Panc1 (cell line): ENCODE data around the gene LPIN2. TPM values are rescaled to one million over a fixed set of nuclear protein-coding genes. Genes with fewer than 3 reads are reported as not detected.

Experiments
- ATAC-seq: fragments of 200-7000 bp; cut with Tn5 transposase; 2 replicates; pipeline ENCODE4 v1.9.1; 2020; ENCODE audit warnings: mild to moderate bottlenecking, moderate library complexity
- BruUV-seq: library from RNA; stranded (reverse); fragments of 400-500 nt; replicated peaks from 2 replicates; lab custom pipeline; 2021; lab: Mats Ljungman, UMichigan
- CTCF ChIA-PET: fragments of 300-600 bp; sonication (Branson Sonifier 250); formaldehyde crosslinking; loops from one replicate; lab custom pipeline; 2022; ENCODE audit warnings: antibody characterized with exemption; lab: Charles Lee
- POLR2A ChIA-PET: fragments of 300-600 bp; sonication (Branson Sonifier 250); formaldehyde crosslinking; loops from one replicate; lab custom pipeline; 2022; ENCODE audit warnings: antibody characterized with exemption; lab: Charles Lee
- DNase-seq: peaks from one replicate; pipeline ENCODE4 v3.0.0-alpha.2; 2010; ENCODE audit warnings: low read depth, low spot score
- H3K27ac ChIP-seq: 2 replicates; pipeline ENCODE4 v1.5.1; 2011; ENCODE audit warnings: mild to moderate bottlenecking, low read length, inconsistent platforms
- H3K27me3 ChIP-seq: fragments of 200-500 bp; sonication (Bioruptor generic); 2 replicates; pipeline ENCODE4 v1.6.0; 2014; ENCODE audit warnings: low read length, inconsistent platforms; ENCODE audit not compliant: control insufficient read depth, insufficient read depth
- H3K36me3 ChIP-seq: fragments of 200-500 bp; sonication (Bioruptor generic); 2 replicates; pipeline ENCODE4 v1.5.1; 2014; ENCODE audit warnings: inconsistent platforms, mild to moderate bottlenecking, low read length, moderate library complexity; ENCODE audit not compliant: control insufficient read depth, insufficient read depth
- H3K4me1 ChIP-seq: 2 replicates; pipeline ENCODE4 v1.5.1; 2011; ENCODE audit warnings: inconsistent platforms, mild to moderate bottlenecking, low read length, moderate library complexity; ENCODE audit not compliant: control insufficient read depth, insufficient read depth
- H3K4me3 ChIP-seq, 2 experiments: 2 replicates each; pipeline ENCODE4 v1.5.1; 2011 to 2012; ENCODE audit warnings: low read depth in 2 of 2, low read length in 2 of 2, mild to moderate bottlenecking in 2 of 2, inconsistent platforms in 1 of 2, moderate library complexity in 1 of 2
- H3K9me3 ChIP-seq: fragments of 200-500 bp; sonication (Bioruptor generic); 2 replicates; pipeline ENCODE4 v1.5.1; 2014; ENCODE audit warnings: low read depth, mild to moderate bottlenecking, inconsistent platforms, low read length, moderate library complexity; ENCODE audit not compliant: control insufficient read depth, insufficient read depth
- CTCF ChIP-seq: fragments of 450-650 bp; IDR thresholded peaks from 2 replicates; pipeline ENCODE4 v1.5.1; 2017; ENCODE audit warnings: mild to moderate bottlenecking
- POLR2AphosphoS5 ChIP-seq: IDR thresholded peaks from 2 replicates; pipeline ENCODE4 v1.6.1; 2012; ENCODE audit warnings: mild to moderate bottlenecking, low read depth, low read length, moderate library complexity
- SIN3A ChIP-seq: IDR thresholded peaks from 2 replicates; pipeline ENCODE4 v1.6.1; 2012; ENCODE audit warnings: low read depth, mild to moderate bottlenecking, low read length, moderate library complexity, borderline replicate concordance; ENCODE audit not compliant: insufficient read depth
- TCF7L2 ChIP-seq: IDR thresholded peaks from 2 replicates; pipeline ENCODE4 v1.6.1; 2011; ENCODE audit warnings: mild to moderate bottlenecking, low read depth, low read length, inconsistent platforms
- in situ Hi-C: cut with HindIII; loops from 2 replicates; pipeline ENCODE4 v1.10.0; 2016; ENCODE audit warnings: low sequenced_read_pairs, low pct_unique_long_range_greater_than_20kb
- intact Hi-C: fragments of 100-400 bp; cut with micrococcal nuclease; formaldehyde crosslinking; loops from one replicate; pipeline ENCODE4 v1.10.0; 2022; ENCODE audit not compliant: unreplicated experiment
- total RNA-seq: library from RNA; stranded (reverse); gene quantifications from one replicate; pipeline ENCODE4 v1.2.1, GENCODE V29; 2021; ENCODE audit not compliant: unreplicated experiment
- TF ChIP-seq, protein P1 (sequence below), 2 experiments: IDR thresholded peaks; 2 replicates each; pipeline ENCODE4 v1.6.1; 2011 to 2012; ENCODE audit warnings: low read depth in 2 of 2, control low read depth in 1 of 2, low read length in 1 of 2, mild to moderate bottlenecking in 1 of 2, moderate library complexity in 1 of 2; ENCODE audit not compliant: insufficient read depth in 1 of 2

Gene LPIN2
- total RNA-seq, 1 experiment from 2014 or later, result 38.3 TPM

GRCh38 chr18:2994603-2995432 lies 18.1 kb downstream of the LPIN2 start:
- ChIA-PET CTCF (interaction anchor here (1.0 kb wide), 1 partner anchor 251 kb away, joined by 5 read pairs; no protein-coding TSS in a partner anchor), POLR2A (interaction anchor here (0.6 kb wide), 2 partner anchors 8 to 782 kb away, joined by 3 to 7 read pairs; no protein-coding TSS in a partner anchor)
- Histone ChIP-seq H3K4me3 (no peak overlapping the region), H3K4me1 (peaks cover 27% of the 10 kb centered on the region), H3K36me3 (no peaks in the 10 kb centered on the region), H3K27ac (no peak overlapping the region; the same call in 1 of the 2 replicates), H3K9me3 (no peaks in the 10 kb centered on the region), H3K27me3 (no peaks in the 10 kb centered on the region)
- intact Hi-C loops (no loop called here), in situ Hi-C loops (no loop called here)
- DNase-seq (no peak), ATAC-seq (peak; percentile 81; the same call in 1 of the 2 replicates)
- no TSS peak for BruUV-seq
- TF ChIP-seq POLR2AphosphoS5 (no peak), CTCF (peak; percentile 62)

DNA sequence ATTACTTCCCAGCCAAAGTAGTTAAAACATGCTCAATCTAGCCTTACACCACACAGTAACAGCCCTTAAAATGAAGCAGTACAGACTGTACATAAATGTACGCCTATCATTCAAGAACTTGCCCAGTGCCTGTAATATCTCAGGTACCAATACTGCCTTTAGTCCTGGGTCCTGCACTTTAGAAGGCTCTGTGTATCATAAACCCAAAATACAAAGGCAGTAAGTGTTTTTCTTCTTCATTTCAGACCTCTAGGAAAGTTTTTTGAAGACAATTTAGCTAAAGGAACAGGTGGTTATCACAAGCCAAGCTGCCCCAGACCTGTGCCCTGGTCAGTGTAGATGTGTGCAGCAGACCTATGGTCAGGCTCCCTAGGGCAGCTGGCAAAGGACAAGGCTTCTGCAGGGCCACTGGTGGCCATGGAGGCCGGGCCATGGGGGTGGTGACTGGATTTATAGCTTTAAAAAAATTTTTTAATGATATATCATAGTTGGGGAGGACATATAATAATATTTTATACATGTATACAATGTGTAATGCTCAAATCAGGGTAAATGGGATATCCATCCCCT lies 18.8 kb downstream of the LPIN2 start:
- intact Hi-C loops, result no loop called here

More for the DNA sequence above, 18.8 kb downstream of the LPIN2 start:
- in situ Hi-C loops, result no loop called here
- Histone ChIP-seq H3K27me3 (no peaks in the 10 kb centered on the region), H3K4me3 (no peak overlapping the region), H3K4me1 (peaks cover 27% of the 10 kb centered on the region), H3K9me3 (no peaks in the 10 kb centered on the region), H3K27ac (peak overlapping the region; percentile 39), H3K36me3 (no peaks in the 10 kb centered on the region)
- POLR2A ChIA-PET, result interaction anchor here (0.6 kb wide), 1 partner anchor 783 kb away, joined by 3 read pairs; no protein-coding TSS in a partner anchor
- BruUV-seq, result no TSS peak
- CTCF ChIA-PET, result no interaction called here
- TF ChIP-seq CTCF (no peak), SIN3A (no peak), POLR2AphosphoS5 (no peak), TCF7L2 (no peak)
- TF ChIP-seq, protein P1, sequence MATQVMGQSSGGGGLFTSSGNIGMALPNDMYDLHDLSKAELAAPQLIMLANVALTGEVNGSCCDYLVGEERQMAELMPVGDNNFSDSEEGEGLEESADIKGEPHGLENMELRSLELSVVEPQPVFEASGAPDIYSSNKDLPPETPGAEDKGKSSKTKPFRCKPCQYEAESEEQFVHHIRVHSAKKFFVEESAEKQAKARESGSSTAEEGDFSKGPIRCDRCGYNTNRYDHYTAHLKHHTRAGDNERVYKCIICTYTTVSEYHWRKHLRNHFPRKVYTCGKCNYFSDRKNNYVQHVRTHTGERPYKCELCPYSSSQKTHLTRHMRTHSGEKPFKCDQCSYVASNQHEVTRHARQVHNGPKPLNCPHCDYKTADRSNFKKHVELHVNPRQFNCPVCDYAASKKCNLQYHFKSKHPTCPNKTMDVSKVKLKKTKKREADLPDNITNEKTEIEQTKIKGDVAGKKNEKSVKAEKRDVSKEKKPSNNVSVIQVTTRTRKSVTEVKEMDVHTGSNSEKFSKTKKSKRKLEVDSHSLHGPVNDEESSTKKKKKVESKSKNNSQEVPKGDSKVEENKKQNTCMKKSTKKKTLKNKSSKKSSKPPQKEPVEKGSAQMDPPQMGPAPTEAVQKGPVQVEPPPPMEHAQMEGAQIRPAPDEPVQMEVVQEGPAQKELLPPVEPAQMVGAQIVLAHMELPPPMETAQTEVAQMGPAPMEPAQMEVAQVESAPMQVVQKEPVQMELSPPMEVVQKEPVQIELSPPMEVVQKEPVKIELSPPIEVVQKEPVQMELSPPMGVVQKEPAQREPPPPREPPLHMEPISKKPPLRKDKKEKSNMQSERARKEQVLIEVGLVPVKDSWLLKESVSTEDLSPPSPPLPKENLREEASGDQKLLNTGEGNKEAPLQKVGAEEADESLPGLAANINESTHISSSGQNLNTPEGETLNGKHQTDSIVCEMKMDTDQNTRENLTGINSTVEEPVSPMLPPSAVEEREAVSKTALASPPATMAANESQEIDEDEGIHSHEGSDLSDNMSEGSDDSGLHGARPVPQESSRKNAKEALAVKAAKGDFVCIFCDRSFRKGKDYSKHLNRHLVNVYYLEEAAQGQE (IDR thresholded peaks at IDR 0.05; ENCODE audit: insufficient read depth in 1 of 2, low read depth in 2 of 2, low read length in 1 of 2), result no peak
- no peak for DNase-seq
- ATAC-seq, result no peak
